GM12873 (cell line): ENCODE data around the gene S100A4.

Source experiments
- TF ChIP-seq, protein P1 (sequence below): IDR thresholded peaks from 2 replicates; pipeline ENCODE4 v1.5.1; 2012; ENCODE audit warnings: low read depth, mild to moderate bottlenecking, moderate library complexity, low read length, control low read depth; ENCODE audit not compliant: insufficient read depth; ENCODE audit errors: missing control alignments

The S100A4 gene

DNA sequence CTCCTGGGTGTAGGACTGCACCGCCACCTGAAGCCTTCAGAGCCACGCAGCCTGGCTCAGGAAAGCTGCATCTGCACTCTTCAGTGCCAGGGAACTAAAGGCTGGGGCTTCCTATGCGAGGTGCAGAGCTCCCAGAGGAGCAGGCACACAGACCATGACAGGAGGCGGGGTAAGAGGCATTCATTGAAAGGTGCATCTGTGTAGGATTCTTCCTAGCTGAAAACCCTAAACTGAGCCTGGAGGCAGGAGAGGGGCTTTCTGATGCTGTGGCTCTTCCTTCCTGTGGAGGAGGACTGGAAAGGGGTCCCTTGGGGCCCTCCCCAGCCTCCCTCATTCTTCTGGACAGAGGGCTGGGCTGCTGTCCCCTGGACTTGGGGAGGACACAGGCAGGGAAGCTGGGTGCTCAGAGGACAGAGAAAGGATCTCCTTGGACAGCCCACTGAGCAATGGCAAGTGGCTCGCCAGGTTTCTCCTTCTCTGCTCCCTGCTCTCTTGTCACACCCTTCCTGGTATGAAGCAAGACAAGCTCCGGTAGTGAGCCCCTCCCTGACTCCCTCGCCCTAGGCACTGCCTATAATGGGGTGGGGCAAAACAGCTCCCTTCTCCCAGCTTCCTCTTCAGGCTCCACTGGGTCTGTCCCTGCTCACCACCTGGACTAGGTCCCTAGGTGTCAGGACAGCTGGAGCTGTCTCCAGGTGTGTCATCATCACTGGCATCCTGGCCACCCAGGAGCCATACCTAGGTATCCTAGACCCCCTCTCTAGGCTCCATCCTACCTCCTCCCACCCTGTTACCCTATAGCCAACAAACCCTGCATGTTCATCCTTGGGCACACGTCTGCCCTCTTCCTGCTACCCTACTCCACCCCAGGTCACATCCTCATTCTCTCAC, 29.9 kb downstream of the S100A4 start:
- TF ChIP-seq, protein P1, sequence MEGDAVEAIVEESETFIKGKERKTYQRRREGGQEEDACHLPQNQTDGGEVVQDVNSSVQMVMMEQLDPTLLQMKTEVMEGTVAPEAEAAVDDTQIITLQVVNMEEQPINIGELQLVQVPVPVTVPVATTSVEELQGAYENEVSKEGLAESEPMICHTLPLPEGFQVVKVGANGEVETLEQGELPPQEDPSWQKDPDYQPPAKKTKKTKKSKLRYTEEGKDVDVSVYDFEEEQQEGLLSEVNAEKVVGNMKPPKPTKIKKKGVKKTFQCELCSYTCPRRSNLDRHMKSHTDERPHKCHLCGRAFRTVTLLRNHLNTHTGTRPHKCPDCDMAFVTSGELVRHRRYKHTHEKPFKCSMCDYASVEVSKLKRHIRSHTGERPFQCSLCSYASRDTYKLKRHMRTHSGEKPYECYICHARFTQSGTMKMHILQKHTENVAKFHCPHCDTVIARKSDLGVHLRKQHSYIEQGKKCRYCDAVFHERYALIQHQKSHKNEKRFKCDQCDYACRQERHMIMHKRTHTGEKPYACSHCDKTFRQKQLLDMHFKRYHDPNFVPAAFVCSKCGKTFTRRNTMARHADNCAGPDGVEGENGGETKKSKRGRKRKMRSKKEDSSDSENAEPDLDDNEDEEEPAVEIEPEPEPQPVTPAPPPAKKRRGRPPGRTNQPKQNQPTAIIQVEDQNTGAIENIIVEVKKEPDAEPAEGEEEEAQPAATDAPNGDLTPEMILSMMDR = no peak

- TF ChIP-seq, protein P1 = no peak
These were observed 31.9 kb downstream of the S100A4 start for GRCh38 chr1:153513666-153514065.

DNA sequence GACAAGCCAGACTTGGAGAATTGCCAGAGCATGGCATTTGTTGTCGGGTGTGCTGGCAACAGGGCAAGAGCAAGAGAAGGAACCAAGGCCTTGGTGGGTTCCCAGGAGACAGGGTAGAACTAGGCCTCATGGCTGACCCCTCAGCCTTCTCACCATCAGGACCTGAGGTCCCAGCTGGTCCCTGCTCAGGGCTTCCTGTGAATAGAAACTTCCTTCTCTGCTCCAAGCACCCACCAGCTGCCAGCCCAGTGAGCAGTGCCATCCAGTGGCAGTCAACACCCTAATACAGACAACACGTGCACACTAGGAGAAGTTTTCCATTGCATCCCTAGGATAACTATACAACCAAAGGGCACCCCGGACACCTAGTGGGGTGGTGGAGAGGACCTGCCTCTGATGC, 32.6 kb downstream of the S100A4 start:
- TF ChIP-seq, protein P1 = no peak

DNA sequence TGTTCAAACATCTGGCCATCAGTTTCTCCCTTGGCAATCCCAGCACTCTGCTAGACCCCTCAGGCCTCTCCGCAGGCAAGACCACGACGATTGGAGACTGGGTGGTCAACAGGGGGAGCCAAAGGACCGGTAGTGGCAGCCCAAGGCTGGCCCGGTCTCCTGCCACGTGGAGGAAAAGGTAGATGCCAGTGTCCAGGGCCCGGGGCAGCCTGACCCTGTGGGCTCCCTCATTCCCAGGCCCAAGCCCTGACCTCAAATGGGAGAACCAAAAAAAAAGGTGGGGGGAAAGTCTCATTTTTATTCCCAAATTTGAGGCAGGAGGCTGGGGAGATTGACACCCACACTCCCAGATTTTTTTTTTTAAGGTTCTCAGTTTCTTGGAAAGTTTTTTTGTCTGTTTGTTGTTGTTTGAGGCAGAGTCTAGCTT, 34.6 kb downstream of the S100A4 start:
- TF ChIP-seq, protein P1 = peak; percentile 96

GRCh38 chr1:153509729-153510354, 35.8 kb downstream of the S100A4 start:
- TF ChIP-seq, protein P1 = peak; percentile 92

- TF ChIP-seq, protein P1 = no peak
These were observed 36.6 kb downstream of the S100A4 start for GRCh38 chr1:153509036-153509435.

DNA sequence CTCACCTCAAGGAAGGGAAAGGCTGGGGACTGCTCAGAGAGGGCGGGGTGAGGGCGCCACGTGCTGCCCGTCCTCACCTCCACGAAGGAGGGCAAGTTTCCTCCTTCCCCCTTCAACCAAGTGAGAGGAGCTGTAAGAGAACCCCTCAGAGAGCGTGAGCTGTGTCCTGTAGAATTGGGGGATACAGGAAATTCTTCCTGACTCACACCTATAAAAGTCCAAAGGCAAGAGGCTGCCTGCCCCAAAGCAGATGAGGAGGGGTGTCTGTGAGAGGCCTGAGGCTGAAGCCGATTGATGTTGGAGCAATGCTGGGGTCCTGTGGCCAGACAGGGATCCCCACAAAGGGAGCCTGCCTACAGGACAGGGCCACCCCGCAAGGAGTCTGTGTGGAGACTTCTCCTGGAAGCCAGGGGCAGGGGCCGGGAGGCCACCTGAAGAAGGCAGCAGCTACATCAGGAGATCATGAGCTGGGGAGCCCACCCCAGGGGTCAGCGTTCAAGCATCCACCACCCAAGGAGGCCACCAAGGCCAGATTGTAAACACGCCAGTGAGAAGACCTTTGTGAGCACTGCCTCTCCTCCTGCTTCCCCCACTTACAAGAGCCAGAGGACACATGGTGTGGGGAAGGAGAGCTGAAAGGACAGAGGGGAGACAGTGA, 37.6 kb downstream of the S100A4 start:
- TF ChIP-seq, protein P1 = no peak
